Medulla oblongata (tissue), 1 donor: Measurements from ENCODE around the gene CDK6.
A peak's percentile ranks its signal among the peaks of the same experiment; 100 is the strongest.

Experiments used
- DNase-seq: peaks from one replicate; pipeline ENCODE4 v3.0.0-alpha.2; 2015; ENCODE audit errors: extremely low spot score

Gene CDK6

GRCh38 chr7:92736870-92737269, 99.5 kb downstream of the CDK6 start:
- no peak for DNase-seq

- no peak for DNase-seq
Measured at GRCh38 chr7:92735707-92736106, 100.7 kb downstream of the CDK6 start.

- no peak for DNase-seq
Measured at GRCh38 chr7:92732316-92733036, 103.9 kb downstream of the CDK6 start.

- no peak for DNase-seq
Measured at GRCh38 chr7:92731335-92732063, 104.9 kb downstream of the CDK6 start.

GRCh38 chr7:92730808-92731207, 105.6 kb downstream of the CDK6 start:
- DNase-seq: no peak

GRCh38 chr7:92729751-92730150, 106.6 kb downstream of the CDK6 start:
- no peak for DNase-seq

GRCh38 chr7:92729172-92729571, 107.2 kb downstream of the CDK6 start:
- no peak for DNase-seq

GRCh38 chr7:92727755-92728154, 108.6 kb downstream of the CDK6 start:
- DNase-seq: no peak

GRCh38 chr7:92725161-92725925, 111.0 kb downstream of the CDK6 start:
- DNase-seq: no peak

- DNase-seq: no peak
Measured at GRCh38 chr7:92723943-92724342, 112.4 kb downstream of the CDK6 start.

- DNase-seq: no peak
Measured at GRCh38 chr7:92723205-92723604, 113.2 kb downstream of the CDK6 start.

GRCh38 chr7:92722541-92722940, 113.8 kb downstream of the CDK6 start:
- no peak for DNase-seq

GRCh38 chr7:92720604-92721350, 115.6 kb downstream of the CDK6 start:
- DNase-seq: no peak

- peak; percentile 89 for DNase-seq
Measured at GRCh38 chr7:92717993-92718716, 118.2 kb downstream of the CDK6 start.

- no peak for DNase-seq
Measured at GRCh38 chr7:92717623-92717992, 118.8 kb downstream of the CDK6 start.

- no peak for DNase-seq
Measured at GRCh38 chr7:92716825-92717580, 119.4 kb downstream of the CDK6 start.

- no peak for DNase-seq
Measured at GRCh38 chr7:92715963-92716362, 120.4 kb downstream of the CDK6 start.

- DNase-seq: no peak
Measured at GRCh38 chr7:92714767-92715166, 121.6 kb downstream of the CDK6 start.

- no peak for DNase-seq
Measured at GRCh38 chr7:92714280-92714679, 122.1 kb downstream of the CDK6 start.

GRCh38 chr7:92709912-92710311, 126.5 kb downstream of the CDK6 start:
- no peak for DNase-seq

- DNase-seq: no peak
Measured at GRCh38 chr7:92709150-92709549, 127.2 kb downstream of the CDK6 start.
